CD4-positive, CD25-positive, alpha-beta regulatory T cell (primary cell): ENCODE data around the gene PSMG2. TPM values are rescaled to one million over a fixed set of nuclear protein-coding genes. Genes with fewer than 3 reads are reported as not detected.

Experiments
- ATAC-seq, 2 donors: fragments of 150-1000 bp; cut with Tn5 transposase; one replicate each; pipeline ENCODE4 v1.10.0; 2021; ENCODE audit warnings: low read depth in 2 of 2, moderate number of reproducible peaks in 2 of 2, moderate library complexity in 1 of 2
- DNase-seq, 3 donors: peaks; one replicate each; pipeline versions ENCODE4 v3.0.0 to v3.0.0-alpha.2; 2012 to 2022; ENCODE audit warnings: mixed read lengths in 1 of 3
- H3K27ac ChIP-seq: one replicate; pipeline ENCODE4 v1.7.0; 2013; ENCODE audit warnings: mild to moderate bottlenecking, low read length; ENCODE audit not compliant: insufficient read depth, poor library complexity, severe bottlenecking
- H3K27me3 ChIP-seq: one replicate; pipeline ENCODE4 v1.7.0; 2013; ENCODE audit warnings: low read length; ENCODE audit not compliant: control insufficient read depth, insufficient read depth
- H3K36me3 ChIP-seq: one replicate; pipeline ENCODE4 v1.7.0; 2013; ENCODE audit warnings: mild to moderate bottlenecking, low read length, moderate library complexity; ENCODE audit not compliant: control insufficient read depth, insufficient read depth
- H3K4me1 ChIP-seq: 2 replicates; pipeline ENCODE4 v1.7.0; 2013; ENCODE audit warnings: mild to moderate bottlenecking, low read length; ENCODE audit not compliant: insufficient read depth, control insufficient read depth, poor library complexity, severe bottlenecking
- H3K4me3 ChIP-seq: one replicate; pipeline ENCODE4 v1.7.0; 2013; ENCODE audit warnings: low read depth, mild to moderate bottlenecking, low read length, moderate library complexity
- H3K9me3 ChIP-seq, 2 experiments: 1 replicate in 1 of 2; 2 replicates in 1 of 2; pipeline ENCODE4 v1.7.0; 2013; ENCODE audit warnings: low read length in 2 of 2, mild to moderate bottlenecking in 1 of 2, moderate library complexity in 1 of 2; ENCODE audit not compliant: control insufficient read depth in 2 of 2
- H3K27ac Mint-ChIP-seq, 3 donors: one replicate each; pipeline ENCODE4 v1.8.0; 2020 to 2022; ENCODE audit warnings: mild to moderate bottlenecking in 3 of 3, mixed read lengths in 3 of 3, moderate library complexity in 2 of 3
- H3K27me3 Mint-ChIP-seq: one replicate; pipeline ENCODE4 v1.8.0; 2022; ENCODE audit warnings: mild to moderate bottlenecking, mixed read lengths
- H3K36me3 Mint-ChIP-seq: one replicate; pipeline ENCODE4 v1.8.0; 2020; ENCODE audit warnings: mixed read lengths
- H3K4me1 Mint-ChIP-seq, 4 donors: one replicate each; pipeline ENCODE4 v1.8.0; 2020 to 2022; ENCODE audit warnings: mixed read lengths in 4 of 4, mild to moderate bottlenecking in 1 of 4
- H3K4me3 Mint-ChIP-seq, 4 donors: one replicate each; pipeline ENCODE4 v1.8.0; 2020 to 2022; ENCODE audit warnings: mild to moderate bottlenecking in 4 of 4, mixed read lengths in 4 of 4, moderate library complexity in 3 of 4
- H3K9me3 Mint-ChIP-seq, 7 donors: one replicate each; pipeline ENCODE4 v1.8.0; 2020 to 2022; ENCODE audit warnings: mixed read lengths in 7 of 7, mild to moderate bottlenecking in 3 of 7, moderate library complexity in 2 of 7
- polyA plus RNA-seq, 4 donors: library from polyadenylated mRNA; unstranded; fragments of 300-500 nt; fragmentation: Illumina TruSeq; gene quantifications; one replicate each; pipeline ENCODE4 v1.2.3, GENCODE V29; 2021
- total RNA-seq: library from RNA; stranded (reverse); gene quantifications from one replicate; pipeline ENCODE4 v1.2.3, GENCODE V29; 2022

Gene PSMG2
- total and polyA plus RNA-seq, 5 donors from 2014 or later: 60.3 to 199 (median 147) TPM

DNA sequence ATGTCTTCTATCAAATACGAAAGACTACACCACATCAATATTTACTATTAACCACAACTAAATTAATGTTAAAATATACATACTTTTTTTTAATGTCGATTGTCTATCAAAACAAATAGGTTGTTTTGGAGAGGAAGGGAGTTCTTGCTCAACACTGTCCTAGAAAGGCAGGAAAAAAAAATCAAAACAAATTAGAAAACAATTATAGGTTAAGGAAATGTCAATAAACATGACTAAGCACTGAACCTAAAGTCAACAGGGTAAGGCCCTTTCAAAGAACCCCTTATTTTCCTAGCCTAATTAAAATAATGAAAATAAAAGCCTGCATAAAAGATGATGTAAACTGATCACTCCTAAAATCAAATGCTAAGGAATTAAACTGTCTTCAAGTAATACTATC lies 3.1 kb upstream of the PSMG2 start:
- Histone ChIP-seq H3K27me3 (no peaks in the 10 kb centered on the region), H3K9me3 (no peaks in the 10 kb centered on the region), H3K27ac (no peak overlapping the region), H3K4me1 (peaks cover 27% of the 10 kb centered on the region), H3K36me3 (peaks cover 20% of the 10 kb centered on the region), H3K4me3 (no peak overlapping the region)
- Mint-ChIP-seq H3K4me1 (peaks cover 36 to 56% (median 44%) of the 10 kb centered on the region in 4 donors), H3K9me3 (no peaks in the 10 kb centered on the region), H3K4me3 (no peak overlapping the region), H3K27me3 (no peaks in the 10 kb centered on the region), H3K27ac (no peak overlapping the region), H3K36me3 (peaks cover 15% of the 10 kb centered on the region)
- ATAC-seq (no peak), DNase-seq (no peak)

DNA sequence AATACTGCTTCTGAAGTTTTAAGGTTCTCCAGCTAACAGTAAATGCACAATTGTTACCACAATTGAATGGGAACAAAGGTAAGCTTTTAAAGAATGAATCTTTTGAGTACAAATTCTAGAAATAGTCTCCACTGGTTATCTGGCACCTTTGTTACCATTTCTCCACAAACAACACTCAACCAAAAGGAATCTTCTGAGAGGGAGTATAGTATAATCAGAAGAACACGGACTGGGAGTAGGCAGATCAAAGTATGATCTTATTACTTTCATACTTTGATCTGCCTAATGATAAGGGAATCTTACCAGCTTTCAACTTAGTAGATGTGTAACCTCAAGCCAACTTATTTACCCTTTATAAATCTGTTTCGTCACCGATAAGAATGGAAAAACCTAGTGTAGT lies 1.7 kb upstream of the PSMG2 start:
- DNase-seq (no peak), ATAC-seq (no peak)
- Histone ChIP-seq H3K4me3 (peak overlapping the region; percentile 92), H3K9me3 (no peaks in the 10 kb centered on the region), H3K4me1 (peaks cover 30% of the 10 kb centered on the region), H3K27ac (peak overlapping the region; percentile 95), H3K36me3 (peaks cover 16% of the 10 kb centered on the region), H3K27me3 (no peaks in the 10 kb centered on the region)
- Mint-ChIP-seq H3K4me1 (peaks cover 37 to 63% (median 53%) of the 10 kb centered on the region in 4 donors), H3K27me3 (no peaks in the 10 kb centered on the region), H3K36me3 (peaks cover 15% of the 10 kb centered on the region), H3K4me3 (peak overlapping the region; percentile 95 to 99 (median 96)), H3K9me3 (no peaks in the 10 kb centered on the region), H3K27ac (peak overlapping the region; percentile 38 to 99 (median 91))

DNA sequence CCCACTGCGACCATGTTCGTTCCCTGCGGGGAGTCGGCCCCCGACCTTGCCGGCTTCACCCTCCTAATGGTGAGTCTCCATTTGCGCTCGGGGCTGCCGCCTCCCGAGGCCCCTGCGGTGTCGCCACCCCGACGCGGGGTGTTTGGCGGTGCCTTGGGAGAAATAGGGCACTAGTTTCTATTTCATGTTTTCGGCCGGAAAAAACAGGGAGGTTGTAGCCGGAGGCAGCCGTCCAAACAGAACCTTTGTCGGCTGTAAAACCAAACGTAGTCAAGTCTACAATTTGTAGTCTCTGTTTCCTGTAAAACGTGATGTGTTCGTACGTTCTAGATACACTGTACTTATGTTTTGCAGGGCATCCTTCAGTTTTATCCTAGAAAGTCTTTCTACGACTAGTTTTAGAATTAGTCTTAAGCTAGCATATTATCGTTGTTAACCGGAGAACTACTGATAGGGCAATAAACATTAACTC lies 290 bp downstream of the PSMG2 start:
- Histone ChIP-seq H3K36me3 (peaks cover 25% of the 10 kb centered on the region), H3K27ac (peak overlapping the region; percentile 95), H3K4me1 (peaks cover 30% of the 10 kb centered on the region), H3K9me3 (no peaks in the 10 kb centered on the region), H3K4me3 (peak overlapping the region; percentile 100), H3K27me3 (no peaks in the 10 kb centered on the region)
- H3K27ac Mint-ChIP-seq: peak overlapping the region; percentile 91 to 99 (median 99)
- peaks cover 37 to 75% (median 56%) of the 10 kb centered on the region in 4 donors for H3K4me1 Mint-ChIP-seq
- no peaks in the 10 kb centered on the region for H3K27me3 Mint-ChIP-seq
- peaks cover 21% of the 10 kb centered on the region for H3K36me3 Mint-ChIP-seq
- ATAC-seq (peak; percentile 46 to 47), DNase-seq (no peak)
- H3K9me3 Mint-ChIP-seq: no peaks in the 10 kb centered on the region
- peak overlapping the region; percentile 95 to 99 (median 96) for H3K4me3 Mint-ChIP-seq

DNA sequence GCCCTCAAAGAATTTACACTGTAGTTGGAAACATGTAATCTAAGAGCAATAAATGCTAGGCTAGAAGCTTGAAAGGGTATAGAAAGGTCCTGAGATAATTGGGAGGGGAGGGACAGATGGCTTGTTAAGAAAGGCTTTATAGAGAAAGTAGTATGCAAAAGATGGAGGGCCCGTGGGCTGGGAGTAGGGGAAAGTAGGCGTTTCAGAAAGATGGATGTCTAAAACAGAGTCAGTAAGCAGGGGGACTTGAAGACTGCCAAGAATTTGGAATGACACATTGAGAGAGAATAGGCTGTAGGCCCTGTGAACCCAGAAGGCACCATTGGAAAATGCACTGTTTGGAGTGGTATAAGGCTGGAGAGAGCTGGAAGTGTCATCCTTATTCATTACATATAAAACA lies 822 bp downstream of the PSMG2 start:
- H3K4me1 Mint-ChIP-seq: peaks cover 37 to 72% (median 53%) of the 10 kb centered on the region in 4 donors

DNA sequence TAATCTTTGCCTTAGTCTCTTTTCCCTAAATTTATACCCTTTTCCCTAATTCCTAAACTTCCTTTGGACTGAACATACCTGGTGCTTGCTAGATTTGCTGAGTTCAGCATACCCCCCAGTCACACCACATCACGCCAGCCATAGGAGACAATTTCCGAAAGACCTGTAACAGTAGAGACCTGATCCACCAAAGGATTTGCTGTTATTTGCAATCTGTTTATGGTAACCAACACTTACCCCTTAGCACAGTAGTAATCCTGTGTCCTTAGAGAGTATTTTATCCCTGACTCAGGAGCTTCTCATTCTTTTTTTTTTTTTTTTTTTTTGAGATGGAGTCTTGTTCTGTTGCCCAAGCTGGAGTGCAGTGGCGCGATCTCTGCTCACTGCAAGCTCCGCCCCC lies 8.6 kb downstream of the PSMG2 start:
- H3K9me3 ChIP-seq: no peaks in the 10 kb centered on the region
- ATAC-seq (no peak), DNase-seq (no peak)
- H3K27me3 ChIP-seq: no peaks in the 10 kb centered on the region
- H3K36me3 Mint-ChIP-seq: peaks cover 32% of the 10 kb centered on the region
- peak overlapping the region; percentile 51 to 75 (median 60) for H3K27ac Mint-ChIP-seq
- H3K4me3 ChIP-seq: no peak overlapping the region
- peaks cover 5 to 15% (median 11%) of the 10 kb centered on the region in 4 donors for H3K4me1 Mint-ChIP-seq
- no peaks in the 10 kb centered on the region for H3K4me1 ChIP-seq
- H3K9me3 Mint-ChIP-seq: no peaks in the 10 kb centered on the region
- H3K36me3 ChIP-seq: peaks cover 73% of the 10 kb centered on the region
- H3K27ac ChIP-seq: no peak overlapping the region
- H3K27me3 Mint-ChIP-seq: no peaks in the 10 kb centered on the region
- no peak overlapping the region for H3K4me3 Mint-ChIP-seq

More for the DNA sequence above, 822 bp downstream of the PSMG2 start:
- ATAC-seq: no peak
- Mint-ChIP-seq H3K27ac (peak overlapping the region; percentile 91 to 99 (median 99)), H3K4me3 (peak overlapping the region; percentile 95 to 99 (median 96)), H3K36me3 (peaks cover 17% of the 10 kb centered on the region), H3K27me3 (no peaks in the 10 kb centered on the region), H3K9me3 (no peaks in the 10 kb centered on the region)
- Histone ChIP-seq H3K36me3 (peaks cover 21% of the 10 kb centered on the region), H3K4me3 (peak overlapping the region; percentile 100), H3K9me3 (no peaks in the 10 kb centered on the region), H3K4me1 (peaks cover 30% of the 10 kb centered on the region), H3K27ac (peak overlapping the region; percentile 95), H3K27me3 (no peaks in the 10 kb centered on the region)
- DNase-seq: peak in 1 of 3 donors; percentile 36

DNA sequence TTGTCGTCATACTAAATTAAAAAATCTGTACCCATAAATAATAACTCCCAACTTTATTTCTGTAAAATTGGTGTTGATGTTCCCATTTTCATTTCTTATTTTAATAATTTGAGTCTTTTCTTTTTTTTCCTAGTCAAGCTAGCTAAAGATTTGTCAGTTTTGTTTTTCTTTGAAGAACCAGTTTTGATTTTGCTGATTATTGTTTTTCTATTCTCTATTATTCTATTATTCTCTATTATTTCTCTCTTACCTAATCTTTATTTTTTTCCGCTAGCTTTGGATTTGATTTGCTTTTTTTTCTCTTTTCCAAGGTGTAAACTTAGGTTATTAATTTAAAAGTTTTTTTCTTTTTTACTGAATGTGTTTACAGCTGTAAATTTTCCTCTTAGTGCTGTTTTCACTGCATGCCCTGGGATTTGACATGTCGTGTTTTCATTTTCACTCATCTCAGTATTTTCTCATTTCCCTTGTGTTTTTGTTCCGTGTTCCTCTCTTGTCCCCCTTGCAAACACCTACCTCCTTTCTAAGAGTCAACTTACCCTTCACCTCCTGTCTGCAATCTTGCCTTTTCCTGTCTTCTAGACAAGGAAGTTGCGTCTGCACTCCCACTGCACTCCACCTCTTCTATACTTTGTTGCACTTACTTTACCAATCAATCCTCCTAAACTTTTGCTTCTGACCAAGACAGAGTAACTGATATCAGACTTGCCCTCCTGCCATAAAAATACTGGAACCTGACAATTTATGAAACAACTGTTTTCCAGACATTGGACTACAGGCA lies 18.8 kb downstream of the PSMG2 start:
- Mint-ChIP-seq H3K4me1 (peaks cover 6 to 10% (median 7%) of the 10 kb centered on the region in 4 donors), H3K4me3 (no peak overlapping the region), H3K27me3 (no peaks in the 10 kb centered on the region), H3K27ac (peak overlapping the region in 2 of 3 donors; percentile 58 to 63), H3K9me3 (no peaks in the 10 kb centered on the region), H3K36me3 (peaks cover 47% of the 10 kb centered on the region)
- Histone ChIP-seq H3K4me1 (no peaks in the 10 kb centered on the region), H3K4me3 (no peak overlapping the region), H3K27ac (no peak overlapping the region), H3K9me3 (no peaks in the 10 kb centered on the region), H3K36me3 (peaks cover 80% of the 10 kb centered on the region), H3K27me3 (no peaks in the 10 kb centered on the region)
- no peak for ATAC-seq
- DNase-seq: no peak

DNA sequence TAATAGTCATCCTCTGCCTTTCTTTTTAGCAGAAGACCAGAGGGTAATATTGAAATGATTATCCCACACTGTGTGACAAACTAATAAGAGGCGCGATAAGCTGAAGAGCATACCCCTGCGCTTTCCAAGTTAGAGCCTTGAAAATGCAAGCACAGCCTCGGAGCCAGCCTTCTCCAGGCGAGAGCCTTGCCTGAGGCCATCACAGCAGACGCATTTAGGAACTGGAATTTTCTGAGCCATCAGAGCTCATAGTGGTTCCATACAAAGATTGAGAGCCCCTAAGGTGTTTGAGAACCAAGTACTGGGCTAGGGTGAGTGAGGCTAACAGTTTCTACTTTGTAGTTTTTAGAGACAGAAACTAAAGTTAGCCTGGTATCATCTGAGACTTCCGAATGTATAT lies 19.9 kb downstream of the PSMG2 start:
- peaks cover 78% of the 10 kb centered on the region for H3K36me3 ChIP-seq
- H3K36me3 Mint-ChIP-seq: peaks cover 42% of the 10 kb centered on the region

More for the DNA sequence above, 19.9 kb downstream of the PSMG2 start:
- H3K9me3 ChIP-seq: no peaks in the 10 kb centered on the region
- H3K27ac Mint-ChIP-seq: no peak overlapping the region
- no peaks in the 10 kb centered on the region for H3K27me3 Mint-ChIP-seq
- H3K4me3 Mint-ChIP-seq: no peak overlapping the region
- ATAC-seq (no peak), DNase-seq (no peak)
- no peak overlapping the region for H3K4me3 ChIP-seq
- no peak overlapping the region for H3K27ac ChIP-seq
- peaks cover 0 to 10% (median 5%) of the 10 kb centered on the region in 4 donors for H3K4me1 Mint-ChIP-seq
- no peaks in the 10 kb centered on the region for H3K4me1 ChIP-seq
- no peaks in the 10 kb centered on the region for H3K27me3 ChIP-seq
- H3K9me3 Mint-ChIP-seq: no peaks in the 10 kb centered on the region
